Astrocyte (in vitro differentiated cells and primary cell): ENCODE measurements around the gene L3MBTL4. TPM values are rescaled to one million over a fixed set of nuclear protein-coding genes. Genes with fewer than 3 reads are reported as not detected.

Experiments used
- DNase-seq: peaks from one replicate; pipeline ENCODE4 v3.0.0-alpha.2; 2010; ENCODE audit warnings: low read depth
- FAIRE-seq: peaks from 2 replicates; lab custom pipeline; 2011; peaks lifted over from hg19 to GRCh38; lab: Jason Lieb, UNC
- H2AFZ ChIP-seq: 2 replicates; pipeline ENCODE4 v1.6.0; 2012; ENCODE audit warnings: low read depth, low read length, inconsistent platforms
- H3K27ac ChIP-seq: 2 replicates; pipeline ENCODE4 v1.5.1; 2011; ENCODE audit warnings: low read depth, low read length, inconsistent platforms
- H3K27me3 ChIP-seq: 2 replicates; pipeline ENCODE4 v1.6.0; 2011; ENCODE audit warnings: low read length, inconsistent platforms; ENCODE audit not compliant: insufficient read depth
- H3K36me3 ChIP-seq: 2 replicates; pipeline ENCODE4 v1.5.1; 2011; ENCODE audit warnings: low read length, inconsistent platforms; ENCODE audit not compliant: insufficient read depth
- H3K4me1 ChIP-seq: 2 replicates; pipeline ENCODE4 v1.5.1; 2011; ENCODE audit warnings: low read length, inconsistent platforms; ENCODE audit not compliant: insufficient read depth
- H3K4me2 ChIP-seq: 2 replicates; pipeline ENCODE4 v1.6.0; 2012; ENCODE audit warnings: low read length, inconsistent platforms
- H3K4me3 ChIP-seq: 2 replicates; pipeline ENCODE4 v1.5.1; 2011; ENCODE audit warnings: low read depth, mild to moderate bottlenecking, low read length, inconsistent platforms; ENCODE audit not compliant: insufficient read depth
- H3K79me2 ChIP-seq: 2 replicates; pipeline ENCODE4 v1.6.0; 2012; ENCODE audit warnings: mild to moderate bottlenecking, low read length, inconsistent platforms; ENCODE audit not compliant: insufficient read depth
- H3K9ac ChIP-seq: 2 replicates; pipeline ENCODE4 v1.6.0; 2012; ENCODE audit warnings: mild to moderate bottlenecking, low read length, inconsistent platforms
- H3K9me3 ChIP-seq: 2 replicates; pipeline ENCODE4 v1.5.1; 2012; ENCODE audit warnings: low read depth, mild to moderate bottlenecking, low read length, inconsistent platforms; ENCODE audit not compliant: insufficient read depth
- H4K20me1 ChIP-seq: 2 replicates; pipeline ENCODE4 v1.6.0; 2012; ENCODE audit warnings: low read length, inconsistent platforms; ENCODE audit not compliant: insufficient read depth
- H3K27ac Mint-ChIP-seq: one replicate; pipeline ENCODE4 v1.8.0; 2021; ENCODE audit warnings: mild to moderate bottlenecking, mixed read lengths; ENCODE audit not compliant: unreplicated experiment
- H3K27me3 Mint-ChIP-seq: one replicate; pipeline ENCODE4 v1.8.0; 2021; ENCODE audit warnings: low read depth, mixed read lengths; ENCODE audit not compliant: unreplicated experiment
- H3K36me3 Mint-ChIP-seq: one replicate; pipeline ENCODE4 v1.8.0; 2021; ENCODE audit warnings: low read depth, mixed read lengths; ENCODE audit not compliant: unreplicated experiment
- H3K4me1 Mint-ChIP-seq: one replicate; pipeline ENCODE4 v1.8.0; 2021; ENCODE audit warnings: low read depth, mixed read lengths; ENCODE audit not compliant: unreplicated experiment
- H3K4me3 Mint-ChIP-seq: one replicate; pipeline ENCODE4 v1.8.0; 2021; ENCODE audit warnings: mild to moderate bottlenecking, moderate library complexity, mixed read lengths; ENCODE audit not compliant: unreplicated experiment
- H3K9me3 Mint-ChIP-seq: one replicate; pipeline ENCODE4 v1.8.0; 2021; ENCODE audit warnings: mild to moderate bottlenecking, mixed read lengths; ENCODE audit not compliant: unreplicated experiment
- EZH2 ChIP-seq: IDR thresholded peaks from 2 replicates; pipeline ENCODE4 v1.6.1; 2012; ENCODE audit warnings: mild to moderate bottlenecking, low read length, inconsistent platforms; ENCODE audit not compliant: insufficient read depth
- total RNA-seq: library from RNA; stranded (reverse); gene quantifications from 2 replicates; pipeline ENCODE4 v1.2.1, GENCODE V29; 2021
- TF ChIP-seq, protein P1 (sequence below): IDR thresholded peaks from 2 replicates; pipeline ENCODE4 v1.5.1; 2011; ENCODE audit warnings: low read depth, mild to moderate bottlenecking, inconsistent platforms, low read length, moderate library complexity; ENCODE audit not compliant: insufficient read depth

Gene L3MBTL4
- total RNA-seq, 1 donor from 2014 or later, result 0.52 TPM

DNA sequence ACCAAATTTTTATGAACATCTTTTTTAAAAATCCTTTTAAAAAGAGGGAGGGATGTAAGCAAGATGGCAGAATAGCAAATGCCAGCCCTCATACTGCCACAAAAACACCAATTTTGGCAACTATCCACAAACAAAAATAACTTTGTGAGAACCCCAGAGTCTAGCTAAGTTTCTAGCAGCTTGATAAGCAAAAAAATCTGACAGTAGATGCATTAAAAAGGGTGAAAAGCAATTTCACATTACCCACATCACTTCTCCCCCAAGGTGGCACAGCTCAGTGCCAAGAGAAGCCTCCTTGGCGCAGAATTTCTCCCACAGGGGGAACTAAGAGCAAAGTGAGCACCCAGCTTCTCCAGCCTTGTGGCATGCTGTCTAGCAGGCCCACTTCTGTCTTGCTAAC is 74.6 kb downstream of the L3MBTL4 start:
- H3K9me3 Mint-ChIP-seq, result peaks cover 6% of the 10 kb centered on the region
- no peaks in the 10 kb centered on the region for H3K27me3 Mint-ChIP-seq
- H3K4me3 ChIP-seq, result no peak overlapping the region

DNA sequence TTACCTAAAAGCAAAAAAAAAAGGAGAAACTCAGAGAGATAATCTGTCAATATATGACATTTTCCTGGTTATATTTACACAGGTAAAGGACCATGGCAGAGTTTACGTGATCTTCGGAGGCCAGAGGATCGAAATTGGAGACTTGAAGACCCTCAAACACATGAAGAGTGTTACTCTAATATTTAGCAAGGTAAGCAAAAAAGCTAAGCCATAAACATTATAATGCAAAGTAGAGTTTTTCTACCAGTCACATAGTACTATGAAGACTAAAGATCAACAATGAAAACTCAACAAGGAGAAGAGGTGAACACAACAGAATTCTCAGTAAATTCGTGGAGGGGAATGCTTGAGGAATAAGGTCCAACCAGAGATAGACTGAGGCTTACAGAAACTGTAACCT is 78.5 kb downstream of the L3MBTL4 start:
- H3K27ac ChIP-seq, result no peak overlapping the region
- Mint-ChIP-seq H3K4me3 (no peak overlapping the region), H3K36me3 (no peaks in the 10 kb centered on the region), H3K27ac (no peak overlapping the region), H3K27me3 (no peaks in the 10 kb centered on the region), H3K9me3 (peaks cover 3% of the 10 kb centered on the region), H3K4me1 (no peaks in the 10 kb centered on the region)
- H3K9ac ChIP-seq, result no peak overlapping the region
- H3K27me3 ChIP-seq, result no peaks in the 10 kb centered on the region
- no peaks in the 10 kb centered on the region for H3K9me3 ChIP-seq
- H3K79me2 ChIP-seq, result no peaks in the 10 kb centered on the region
- FAIRE-seq (no peak), DNase-seq (no peak)
- no peak overlapping the region for H3K4me3 ChIP-seq
- TF ChIP-seq, protein P1, sequence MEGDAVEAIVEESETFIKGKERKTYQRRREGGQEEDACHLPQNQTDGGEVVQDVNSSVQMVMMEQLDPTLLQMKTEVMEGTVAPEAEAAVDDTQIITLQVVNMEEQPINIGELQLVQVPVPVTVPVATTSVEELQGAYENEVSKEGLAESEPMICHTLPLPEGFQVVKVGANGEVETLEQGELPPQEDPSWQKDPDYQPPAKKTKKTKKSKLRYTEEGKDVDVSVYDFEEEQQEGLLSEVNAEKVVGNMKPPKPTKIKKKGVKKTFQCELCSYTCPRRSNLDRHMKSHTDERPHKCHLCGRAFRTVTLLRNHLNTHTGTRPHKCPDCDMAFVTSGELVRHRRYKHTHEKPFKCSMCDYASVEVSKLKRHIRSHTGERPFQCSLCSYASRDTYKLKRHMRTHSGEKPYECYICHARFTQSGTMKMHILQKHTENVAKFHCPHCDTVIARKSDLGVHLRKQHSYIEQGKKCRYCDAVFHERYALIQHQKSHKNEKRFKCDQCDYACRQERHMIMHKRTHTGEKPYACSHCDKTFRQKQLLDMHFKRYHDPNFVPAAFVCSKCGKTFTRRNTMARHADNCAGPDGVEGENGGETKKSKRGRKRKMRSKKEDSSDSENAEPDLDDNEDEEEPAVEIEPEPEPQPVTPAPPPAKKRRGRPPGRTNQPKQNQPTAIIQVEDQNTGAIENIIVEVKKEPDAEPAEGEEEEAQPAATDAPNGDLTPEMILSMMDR, result no peak
- no peak for TF ChIP-seq EZH2
- no peak overlapping the region for H2AFZ ChIP-seq
- no peaks in the 10 kb centered on the region for H3K36me3 ChIP-seq
- H3K4me2 ChIP-seq, result no peak overlapping the region
- H4K20me1 ChIP-seq, result no peaks in the 10 kb centered on the region
- H3K4me1 ChIP-seq, result no peaks in the 10 kb centered on the region

More for the DNA sequence above, 74.6 kb downstream of the L3MBTL4 start:
- Histone ChIP-seq H3K9ac (no peak overlapping the region), H3K36me3 (no peaks in the 10 kb centered on the region), H3K79me2 (no peaks in the 10 kb centered on the region), H2AFZ (no peak overlapping the region), H3K27me3 (no peaks in the 10 kb centered on the region), H3K27ac (no peak overlapping the region), H3K4me1 (no peaks in the 10 kb centered on the region), H3K9me3 (no peaks in the 10 kb centered on the region), H4K20me1 (no peaks in the 10 kb centered on the region), H3K4me2 (no peak overlapping the region)
- H3K36me3 Mint-ChIP-seq, result no peaks in the 10 kb centered on the region
- H3K4me1 Mint-ChIP-seq, result no peaks in the 10 kb centered on the region
- no peak for TF ChIP-seq EZH2
- TF ChIP-seq, protein P1, result no peak
- no peak overlapping the region for H3K27ac Mint-ChIP-seq
- FAIRE-seq, result no peak
- no peak for DNase-seq
- H3K4me3 Mint-ChIP-seq, result no peak overlapping the region

DNA sequence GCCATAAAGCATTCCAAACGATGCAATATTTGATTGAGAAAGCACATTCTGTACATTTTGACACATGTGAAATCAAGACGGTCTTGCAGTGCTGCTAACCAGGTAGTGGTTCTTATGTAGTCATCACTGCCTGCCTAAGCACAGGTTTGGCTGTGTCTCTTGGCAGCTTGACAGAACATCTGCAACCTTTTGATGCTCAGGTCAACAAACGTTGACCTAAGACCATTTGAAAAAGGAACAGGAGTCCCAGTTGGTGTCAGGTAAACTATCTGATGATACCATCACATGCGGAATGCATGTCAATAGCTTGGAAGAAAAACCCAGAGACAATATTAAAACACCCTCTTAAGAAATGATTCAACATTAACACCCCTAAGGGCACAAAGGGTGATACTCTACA is 80.7 kb downstream of the L3MBTL4 start:
- no peak overlapping the region for H3K27ac ChIP-seq
- no peaks in the 10 kb centered on the region for H3K36me3 Mint-ChIP-seq
- no peaks in the 10 kb centered on the region for H3K36me3 ChIP-seq
- no peak overlapping the region for H3K4me3 ChIP-seq
- FAIRE-seq (no peak), DNase-seq (no peak)
- no peaks in the 10 kb centered on the region for H3K9me3 ChIP-seq
- no peak overlapping the region for H3K4me2 ChIP-seq
- no peak overlapping the region for H3K27ac Mint-ChIP-seq
- H3K4me1 ChIP-seq, result no peaks in the 10 kb centered on the region
- H4K20me1 ChIP-seq, result no peaks in the 10 kb centered on the region
- no peak for TF ChIP-seq EZH2
- TF ChIP-seq, protein P1, result no peak
- no peaks in the 10 kb centered on the region for H3K27me3 Mint-ChIP-seq
- H3K9ac ChIP-seq, result no peak overlapping the region
- no peak overlapping the region for H3K4me3 Mint-ChIP-seq
- H2AFZ ChIP-seq, result no peak overlapping the region
- peaks cover 3% of the 10 kb centered on the region for H3K9me3 Mint-ChIP-seq
- no peaks in the 10 kb centered on the region for H3K79me2 ChIP-seq
- no peaks in the 10 kb centered on the region for H3K4me1 Mint-ChIP-seq
- H3K27me3 ChIP-seq, result no peaks in the 10 kb centered on the region
